SU-DHL-6 (cell line): ENCODE results near the gene GNAI2.
A peak's percentile ranks its signal among the peaks of the same experiment; 100 is the strongest.

Experiments
- H2AFZ ChIP-seq: fragments of 200-600 bp; sonication (generic); 2 replicates; pipeline ENCODE4 v1.6.1; 2014; ENCODE audit warnings: low read depth, mild to moderate bottlenecking, moderate library complexity, mixed read lengths, antibody characterized with exemption, low read length; ENCODE audit not compliant: severe bottlenecking
- H3F3A ChIP-seq: fragments of 200-600 bp; shearing (Covaris generic); 2 replicates; pipeline ENCODE4 v1.6.0; 2016; ENCODE audit warnings: antibody characterized with exemption, mild to moderate bottlenecking; ENCODE audit not compliant: insufficient read depth
- H3K27ac ChIP-seq: fragments of 200-600 bp; sonication (generic); 2 replicates; pipeline ENCODE4 v1.5.1; 2016; ENCODE audit warnings: low read depth, mild to moderate bottlenecking, low read length, moderate library complexity, mixed read lengths
- H3K27me3 ChIP-seq: fragments of 200-600 bp; sonication (generic), shearing (Covaris generic); 2 replicates; pipeline ENCODE4 v1.6.0; 2014; ENCODE audit warnings: mild to moderate bottlenecking, low read length
- H3K36me3 ChIP-seq: fragments of 200-600 bp; sonication (generic); 2 replicates; pipeline ENCODE4 v1.6.1; 2014; ENCODE audit warnings: mild to moderate bottlenecking, low read length, mixed read lengths
- H3K4me2 ChIP-seq: fragments of 300-600, 200-600 bp; shearing (Covaris generic), sonication (generic); 2 replicates; pipeline ENCODE4 v1.6.0; 2014; ENCODE audit warnings: low read length, low read depth, mild to moderate bottlenecking; ENCODE audit not compliant: poor library complexity, severe bottlenecking
- H3K4me3 ChIP-seq: fragments of 200-600 bp; sonication (generic); 2 replicates; pipeline ENCODE4 v1.5.1; 2014; ENCODE audit warnings: antibody characterized with exemption, low read length, mild to moderate bottlenecking, mixed read lengths; ENCODE audit not compliant: insufficient read depth, poor library complexity, severe bottlenecking
- H3K79me2 ChIP-seq: fragments of 200-600 bp; sonication (generic); 2 replicates; pipeline ENCODE4 v1.6.1; 2014; ENCODE audit warnings: mild to moderate bottlenecking, low read length, moderate library complexity; ENCODE audit not compliant: insufficient read depth
- H3K9ac ChIP-seq: fragments of 200-600 bp; sonication (generic); 2 replicates; pipeline ENCODE4 v1.7.0; 2014; ENCODE audit warnings: mild to moderate bottlenecking, low read length
- H3K9me2 ChIP-seq: fragments of 200-600 bp; sonication (generic); replicated peaks from 2 replicates; pipeline ENCODE4 v1.6.1; 2014; ENCODE audit warnings: low read length; ENCODE audit not compliant: insufficient read depth
- H3K9me3 ChIP-seq: fragments of 200-600 bp; sonication (generic); 2 replicates; pipeline ENCODE4 v1.6.1; 2014; ENCODE audit warnings: low read length, mixed read lengths; ENCODE audit not compliant: insufficient read depth
- H4K20me1 ChIP-seq: fragments of 200-600 bp; sonication (generic); 2 replicates; pipeline ENCODE4 v1.6.1; 2014; ENCODE audit warnings: low read depth, mild to moderate bottlenecking, antibody characterized with exemption, low read length, moderate library complexity, mixed read lengths
- EZH2phosphoT487 ChIP-seq: fragments of 200-600 bp; sonication (generic), shearing (Covaris generic); conservative IDR thresholded peaks from 2 replicates; pipeline ENCODE4 v1.6.1; 2018; ENCODE audit warnings: mild to moderate bottlenecking, antibody characterized with exemption, low read length, moderate library complexity, mixed read lengths
- TF ChIP-seq, protein P1 (sequence below): fragments of 200-600 bp; sonication (generic); IDR thresholded peaks from one replicate; pipeline ENCODE4 v1.5.1; 2017; ENCODE audit warnings: antibody characterized with exemption, mild to moderate bottlenecking, low read length, moderate library complexity; ENCODE audit not compliant: insufficient read depth, poor library complexity, severe bottlenecking

GNAI2 gene

DNA sequence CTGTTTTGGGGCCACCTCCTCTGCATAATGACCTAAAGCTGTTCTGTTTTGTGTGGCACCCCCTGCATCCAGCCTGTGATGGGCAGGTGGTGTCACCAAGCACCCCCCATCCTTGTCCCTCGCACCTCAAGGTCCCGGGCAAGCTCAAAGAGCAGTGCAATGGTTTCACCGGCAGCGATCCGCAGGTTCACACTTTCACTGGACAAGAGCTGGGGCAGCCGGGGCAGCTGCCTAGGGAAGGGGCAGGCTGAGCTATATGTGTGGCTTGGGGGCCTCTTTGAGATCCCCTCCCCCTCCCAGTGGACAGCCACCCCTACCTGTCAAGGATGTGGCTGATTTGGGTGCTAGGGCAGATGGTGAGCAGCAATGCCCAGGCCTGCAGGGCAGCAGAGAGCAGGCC lies 53.1 kb downstream of the GNAI2 start:
- Histone ChIP-seq H3K9me3 (no peaks in the 10 kb centered on the region), H3K36me3 (no peaks in the 10 kb centered on the region; the same call in 1 of the 2 replicates), H3K27ac (no peak overlapping the region), H4K20me1 (no peaks in the 10 kb centered on the region), H3K27me3 (no peaks in the 10 kb centered on the region), H3F3A (no peaks in the 10 kb centered on the region), H2AFZ (no peak overlapping the region), H3K79me2 (peaks cover 22% of the 10 kb centered on the region), H3K4me2 (no peak overlapping the region), H3K9ac (no peak overlapping the region), H3K9me2 (no peaks in the 10 kb centered on the region), H3K4me3 (no peak overlapping the region)
- no peak for TF ChIP-seq EZH2phosphoT487
- TF ChIP-seq, protein P1, sequence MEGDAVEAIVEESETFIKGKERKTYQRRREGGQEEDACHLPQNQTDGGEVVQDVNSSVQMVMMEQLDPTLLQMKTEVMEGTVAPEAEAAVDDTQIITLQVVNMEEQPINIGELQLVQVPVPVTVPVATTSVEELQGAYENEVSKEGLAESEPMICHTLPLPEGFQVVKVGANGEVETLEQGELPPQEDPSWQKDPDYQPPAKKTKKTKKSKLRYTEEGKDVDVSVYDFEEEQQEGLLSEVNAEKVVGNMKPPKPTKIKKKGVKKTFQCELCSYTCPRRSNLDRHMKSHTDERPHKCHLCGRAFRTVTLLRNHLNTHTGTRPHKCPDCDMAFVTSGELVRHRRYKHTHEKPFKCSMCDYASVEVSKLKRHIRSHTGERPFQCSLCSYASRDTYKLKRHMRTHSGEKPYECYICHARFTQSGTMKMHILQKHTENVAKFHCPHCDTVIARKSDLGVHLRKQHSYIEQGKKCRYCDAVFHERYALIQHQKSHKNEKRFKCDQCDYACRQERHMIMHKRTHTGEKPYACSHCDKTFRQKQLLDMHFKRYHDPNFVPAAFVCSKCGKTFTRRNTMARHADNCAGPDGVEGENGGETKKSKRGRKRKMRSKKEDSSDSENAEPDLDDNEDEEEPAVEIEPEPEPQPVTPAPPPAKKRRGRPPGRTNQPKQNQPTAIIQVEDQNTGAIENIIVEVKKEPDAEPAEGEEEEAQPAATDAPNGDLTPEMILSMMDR, result no peak

DNA sequence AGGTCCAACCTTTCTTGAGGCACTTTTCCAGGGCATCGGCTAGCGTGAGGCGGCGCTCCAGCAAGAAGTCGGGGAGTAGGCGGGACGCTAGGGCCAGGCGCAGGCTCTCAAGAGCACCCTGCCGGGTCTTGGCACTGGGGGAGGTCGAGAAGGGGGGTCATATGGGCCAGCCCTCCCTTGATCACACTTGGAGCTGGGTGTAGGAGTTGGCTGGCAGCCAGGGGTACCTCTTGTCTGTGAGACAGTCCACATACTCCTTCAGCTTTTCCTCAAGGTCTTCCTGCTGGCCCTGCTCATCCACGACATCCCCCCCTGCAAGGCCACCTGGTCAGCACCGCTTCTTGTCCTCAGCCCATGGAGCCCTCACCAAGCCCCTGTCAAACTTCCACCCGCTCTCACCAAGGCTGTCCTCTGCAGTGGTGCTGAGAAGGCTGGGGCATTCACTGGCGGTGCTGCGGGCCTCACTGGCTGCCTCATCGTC lies 54.2 kb downstream of the GNAI2 start:
- Histone ChIP-seq H4K20me1 (no peaks in the 10 kb centered on the region), H3K9me2 (no peaks in the 10 kb centered on the region), H3F3A (no peaks in the 10 kb centered on the region), H3K4me2 (no peak overlapping the region), H3K36me3 (no peaks in the 10 kb centered on the region; the same call in 1 of the 2 replicates), H3K27me3 (no peaks in the 10 kb centered on the region), H3K79me2 (peaks cover 22% of the 10 kb centered on the region), H2AFZ (no peak overlapping the region), H3K9ac (no peak overlapping the region), H3K4me3 (no peak overlapping the region), H3K9me3 (no peaks in the 10 kb centered on the region), H3K27ac (no peak overlapping the region)
- TF ChIP-seq, protein P1, result no peak
- TF ChIP-seq EZH2phosphoT487, result no peak

DNA sequence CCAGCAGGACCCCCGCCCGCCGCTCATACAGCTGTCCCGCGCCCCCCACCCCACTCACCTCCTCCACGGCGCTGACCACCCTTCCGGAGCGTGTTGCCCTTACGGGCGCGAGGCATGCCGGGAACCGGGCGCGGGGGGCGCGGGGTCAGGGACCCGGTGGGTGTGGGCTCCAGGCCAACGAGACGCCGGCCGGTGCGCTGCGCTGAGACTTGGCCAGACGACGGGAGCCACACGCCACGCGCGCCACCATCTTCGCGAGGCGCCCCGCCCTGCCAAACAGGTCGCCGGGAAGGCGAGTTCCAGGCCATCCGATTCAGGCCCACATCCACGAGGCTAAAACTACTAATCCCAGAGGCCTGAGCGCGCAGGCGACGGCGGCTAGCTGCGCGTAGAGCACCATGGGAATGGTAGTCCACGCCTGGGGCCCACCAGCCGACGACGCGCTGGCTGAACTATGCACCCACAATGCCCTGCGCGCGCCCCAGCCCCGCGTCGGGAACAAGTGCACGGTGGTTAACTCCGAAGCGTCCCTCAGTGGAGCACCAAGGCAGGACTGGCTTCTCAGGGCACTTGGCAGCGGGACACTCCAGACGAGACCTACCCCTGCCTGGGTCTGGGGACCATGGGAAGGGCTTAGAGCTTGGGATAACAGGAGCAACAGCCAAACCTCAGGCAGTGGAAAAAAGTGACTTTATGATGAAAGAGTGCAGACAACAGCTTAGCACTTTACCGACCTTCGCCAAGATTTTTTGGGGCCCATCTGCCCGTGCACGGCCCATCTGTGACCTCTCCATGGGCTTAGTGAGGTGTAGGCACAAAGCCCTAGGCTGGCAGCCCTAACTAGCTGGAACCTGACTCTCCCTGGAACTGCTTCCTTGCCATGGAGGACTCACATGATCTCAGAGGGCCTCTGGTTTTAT lies 56.4 kb downstream of the GNAI2 start, which contains the start of gene IFRD2:
IFRD2 (minus strand) TSS at position 271 of the 920 bp plus-strand sequence; CDS start at position 116, 155 bp downstream.
- no peaks in the 10 kb centered on the region for H3K9me3 ChIP-seq
- peak within 1 kb of the TSS; percentile 85 for H3K4me2 ChIP-seq
- H3K4me3 ChIP-seq, result peak within 1 kb of the TSS; percentile 95
- H3K36me3 ChIP-seq, result no peaks in the 10 kb centered on the region
- H3K27me3 ChIP-seq, result no peaks in the 10 kb centered on the region
- peak within 1 kb of the TSS; percentile 46 for H3K27ac ChIP-seq
- H3K79me2 ChIP-seq, result peaks cover 22% of the 10 kb centered on the region
- no peak for TF ChIP-seq EZH2phosphoT487
- TF ChIP-seq, protein P1, result no peak
- H3K9ac ChIP-seq, result peak within 1 kb of the TSS; percentile 96
- no peaks in the 10 kb centered on the region for H4K20me1 ChIP-seq
- no peak within 1 kb of the TSS for H2AFZ ChIP-seq
- no peaks in the 10 kb centered on the region for H3K9me2 ChIP-seq
- H3F3A ChIP-seq, result no peaks in the 10 kb centered on the region
